Measurements from ENCODE around the gene SHOC1. TPM values are rescaled to one million over a fixed set of nuclear protein-coding genes. Genes with fewer than 3 reads are reported as not detected.
A peak's percentile ranks its signal among the peaks of the same experiment; 100 is the strongest.

SHOC1 gene
- total and polyA plus RNA-seq, 2 donors (not counting 1 experiment from before 2014, with no cell fraction given): not detected

GRCh38 chr9:111759762-111760639 lies 34.7 kb downstream of the SHOC1 start:
- no peak overlapping the region for H3K9ac ChIP-seq (ENCODE audit: low read length)
- ChIA-PET POLR2A (no interaction called here), CTCF (interaction anchor here (0.6 to 9.6 kb wide), 23 partner anchors 9 to 1143 kb away, joined by 3 to 274 read pairs (median 4); no protein-coding TSS in a partner anchor)
- DNase-seq (peak; percentile 82), ATAC-seq (ENCODE audit: low read depth) (peak; percentile 82)
- TF ChIP-seq CTCF (IDR thresholded peaks at IDR 0.05) (peak; percentile 91), EZH2 (IDR thresholded peaks at IDR 0.05; ENCODE audit: borderline replicate concordance, insufficient read depth, low read depth, low read length, poor library complexity, severe bottlenecking) (no peak)
- no peak overlapping the region for H3K4me2 ChIP-seq (replicated peaks; ENCODE audit: low read depth, low read length, poor library complexity, severe bottlenecking)
- H3K36me3 ChIP-seq (replicated peaks in 1 of 2; ENCODE audit: control extremely low read depth in 1 of 2, control insufficient read depth in 1 of 2, extremely low read depth in 1 of 2, insufficient read depth in 2 of 2, low read length in 1 of 2): no peaks in the 10 kb centered on the region
- H3K79me2 ChIP-seq (ENCODE audit: control insufficient read depth, insufficient read depth, low read length): no peaks in the 10 kb centered on the region
- H3K27ac ChIP-seq (ENCODE audit: low read length in 2 of 2): no peak overlapping the region
- no peaks in the 10 kb centered on the region for H3K9me3 ChIP-seq (ENCODE audit: control extremely low read depth in 1 of 3, control insufficient read depth in 2 of 3, insufficient read depth in 1 of 3, low read length in 2 of 3)
- H3K4me3 Mint-ChIP-seq: no peak overlapping the region
- H3K27me3 Mint-ChIP-seq: no peaks in the 10 kb centered on the region
- intact Hi-C loops (cut with micrococcal nuclease): loop anchor here (1.0 to 5.0 kb wide), 4 partner anchors 137 to 601 kb away; no protein-coding TSS in a partner anchor
- no peaks in the 10 kb centered on the region for H3K27me3 ChIP-seq (replicated peaks in 1 of 4; ENCODE audit: control extremely low read depth in 1 of 4, control insufficient read depth in 3 of 4, insufficient read depth in 4 of 4, low read length in 3 of 4)
- H3K9me3 Mint-ChIP-seq (ENCODE audit: insufficient read depth): no peaks in the 10 kb centered on the region
- WGBS (ENCODE audit: insufficient coverage): 88% methylated on average over 2 of the region's 2 CpGs
- peaks cover 0 to 3% of the 10 kb centered on the region in 2 donors for H3K4me1 ChIP-seq (ENCODE audit: control insufficient read depth in 2 of 2, insufficient read depth in 2 of 2, low read length in 2 of 2)
- no peak overlapping the region for H3K4me3 ChIP-seq (ENCODE audit: control extremely low read depth in 1 of 5, extremely low read depth in 1 of 5, insufficient read depth in 1 of 5, low read depth in 2 of 5, low read length in 4 of 5)
- H3K4me1 Mint-ChIP-seq: peaks cover 4% of the 10 kb centered on the region
- no peak overlapping the region for H3K27ac Mint-ChIP-seq
- H4K20me1 ChIP-seq (ENCODE audit: control insufficient read depth, insufficient read depth, low read length, poor library complexity, severe bottlenecking): no peaks in the 10 kb centered on the region
- H2AFZ ChIP-seq (ENCODE audit: insufficient read depth, low read depth, low read length, poor library complexity, severe bottlenecking): no peak overlapping the region

DNA sequence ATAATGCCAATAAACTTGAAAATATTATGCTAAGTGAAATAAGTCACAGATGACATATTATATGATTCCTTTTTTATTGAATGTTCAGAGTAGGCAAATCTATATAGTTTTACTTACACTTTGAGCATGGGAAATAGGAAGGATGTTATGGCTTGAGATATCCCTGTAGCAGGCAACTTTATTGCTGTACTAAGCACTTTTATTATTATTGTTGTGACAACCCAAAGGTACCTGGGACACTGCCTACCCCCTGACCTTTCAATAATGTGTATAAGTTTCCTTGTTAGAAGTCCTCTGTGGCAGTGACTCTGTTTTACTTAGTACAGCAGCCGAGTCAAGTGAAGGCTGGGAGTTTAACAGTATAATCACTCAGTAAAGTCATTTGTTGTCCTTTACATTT lies 39.9 kb downstream of the SHOC1 start:
- no peak overlapping the region for H3K27ac Mint-ChIP-seq
- no peaks in the 10 kb centered on the region for H3K27me3 ChIP-seq (replicated peaks in 1 of 4; ENCODE audit: control extremely low read depth in 1 of 4, control insufficient read depth in 3 of 4, insufficient read depth in 4 of 4, low read length in 3 of 4)
- H3K27ac ChIP-seq (ENCODE audit: low read length in 2 of 2): no peak overlapping the region
- no peak overlapping the region for H3K4me2 ChIP-seq (replicated peaks; ENCODE audit: low read depth, low read length, poor library complexity, severe bottlenecking)
- DNase-seq (no peak), ATAC-seq (ENCODE audit: low read depth) (no peak)
- ChIA-PET CTCF (no interaction called here), POLR2A (no interaction called here)
- H3K9me3 ChIP-seq (ENCODE audit: control extremely low read depth in 1 of 3, control insufficient read depth in 2 of 3, insufficient read depth in 1 of 3, low read length in 2 of 3): peaks cover 0 to 12% (median 2%) of the 10 kb centered on the region in 3 donors
- H3K9me3 Mint-ChIP-seq (ENCODE audit: insufficient read depth): peaks cover 6% of the 10 kb centered on the region
- no peaks in the 10 kb centered on the region for H3K36me3 ChIP-seq (replicated peaks in 1 of 2; ENCODE audit: control extremely low read depth in 1 of 2, control insufficient read depth in 1 of 2, extremely low read depth in 1 of 2, insufficient read depth in 2 of 2, low read length in 1 of 2)
- no peaks in the 10 kb centered on the region for H3K4me1 Mint-ChIP-seq
- H3K4me1 ChIP-seq (ENCODE audit: control insufficient read depth in 2 of 2, insufficient read depth in 2 of 2, low read length in 2 of 2): no peaks in the 10 kb centered on the region
- TF ChIP-seq EZH2 (IDR thresholded peaks at IDR 0.05; ENCODE audit: borderline replicate concordance, insufficient read depth, low read depth, low read length, poor library complexity, severe bottlenecking): no peak
- no peak for TF ChIP-seq CTCF (IDR thresholded peaks at IDR 0.05)
- no peak overlapping the region for H3K4me3 ChIP-seq (ENCODE audit: control extremely low read depth in 1 of 5, extremely low read depth in 1 of 5, insufficient read depth in 1 of 5, low read depth in 2 of 5, low read length in 4 of 5)
- intact Hi-C loops (cut with micrococcal nuclease): no loop called here
- no peaks in the 10 kb centered on the region for H3K79me2 ChIP-seq (ENCODE audit: control insufficient read depth, insufficient read depth, low read length)
- H3K27me3 Mint-ChIP-seq: no peaks in the 10 kb centered on the region
- H3K9ac ChIP-seq (ENCODE audit: low read length): no peak overlapping the region
- no CpG with 5 or more reads among the region's 1 CpG for WGBS (ENCODE audit: insufficient coverage)
- H4K20me1 ChIP-seq (ENCODE audit: control insufficient read depth, insufficient read depth, low read length, poor library complexity, severe bottlenecking): no peaks in the 10 kb centered on the region
- H3K4me3 Mint-ChIP-seq: no peak overlapping the region
- H2AFZ ChIP-seq (ENCODE audit: insufficient read depth, low read depth, low read length, poor library complexity, severe bottlenecking): no peak overlapping the region

Data from B cell (primary cell).